HG02885 (cell line): Measurements from ENCODE around the gene C1QTNF7.

ENCODE experiments used
- ATAC-seq: cut with Tn5 transposase; IDR thresholded peaks from one replicate; pipeline ENCODE4 v1.9.1; 2021; ENCODE audit warnings: mild to moderate bottlenecking; ENCODE audit not compliant: unreplicated experiment, poor library complexity

Gene C1QTNF7, protein sequence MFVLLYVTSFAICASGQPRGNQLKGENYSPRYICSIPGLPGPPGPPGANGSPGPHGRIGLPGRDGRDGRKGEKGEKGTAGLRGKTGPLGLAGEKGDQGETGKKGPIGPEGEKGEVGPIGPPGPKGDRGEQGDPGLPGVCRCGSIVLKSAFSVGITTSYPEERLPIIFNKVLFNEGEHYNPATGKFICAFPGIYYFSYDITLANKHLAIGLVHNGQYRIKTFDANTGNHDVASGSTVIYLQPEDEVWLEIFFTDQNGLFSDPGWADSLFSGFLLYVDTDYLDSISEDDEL

DNA sequence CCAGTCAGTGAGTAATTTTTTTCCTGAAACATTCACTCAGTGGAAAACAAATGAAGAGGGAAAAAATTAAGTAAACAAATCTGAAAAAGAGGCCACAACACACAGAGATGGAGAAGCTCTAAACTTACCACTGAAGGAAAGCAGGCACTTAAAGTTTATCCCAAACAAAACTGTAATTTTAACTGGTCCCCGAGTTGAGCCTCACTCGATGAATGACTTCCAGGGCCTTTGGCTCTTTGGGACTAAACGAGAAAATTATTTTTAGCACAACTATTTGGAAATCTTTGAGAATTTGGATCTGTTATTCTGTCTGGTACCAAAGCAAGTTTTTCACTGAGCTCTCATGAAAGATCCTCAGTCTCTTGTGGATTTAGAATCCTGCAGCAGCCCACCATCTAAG is at the start of gene C1QTNF7:
TSS of gene C1QTNF7 (plus strand) at position 333 of the 400 bp plus-strand sequence. CDS start 7,711 bp downstream, outside the sequence.
- no peak for ATAC-seq

DNA sequence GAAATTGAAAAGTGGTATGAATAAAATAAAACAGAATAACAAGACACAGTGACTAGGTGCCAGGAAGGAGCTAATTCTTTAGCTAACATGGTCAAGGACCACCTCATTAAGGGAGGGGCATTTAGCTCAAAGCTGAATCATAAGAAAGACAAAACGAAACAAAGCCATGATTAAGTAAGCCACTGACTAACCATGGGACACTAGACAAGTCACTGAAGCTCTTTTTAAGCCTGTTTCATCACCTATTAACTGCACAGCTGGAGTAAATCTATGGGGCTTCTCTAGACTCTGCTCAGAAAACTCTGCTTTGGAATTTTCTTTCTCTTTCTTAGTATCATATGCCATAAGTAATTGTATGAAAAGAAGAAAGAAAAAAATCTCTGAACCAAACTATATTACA is 49.8 kb upstream of the C1QTNF7 start:
- ATAC-seq: no peak

DNA sequence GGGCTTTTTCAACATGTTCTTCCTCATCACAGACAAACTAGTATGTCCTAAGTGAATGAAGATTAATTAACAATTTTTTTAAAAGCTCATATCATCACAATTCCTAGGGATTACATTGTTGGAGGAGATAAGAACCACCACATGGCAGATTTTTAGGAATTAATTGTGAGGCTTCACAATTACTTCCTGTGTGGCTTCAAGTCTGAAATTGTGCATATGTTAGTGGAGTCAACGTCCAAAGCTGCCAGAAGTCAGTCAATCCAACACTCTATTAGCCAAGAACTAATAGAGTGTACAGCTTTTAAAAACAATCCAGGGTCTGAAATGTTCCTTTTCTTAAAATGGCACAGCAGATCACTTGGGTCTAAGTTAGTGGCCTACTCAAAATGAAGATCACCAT is 49.3 kb upstream of the C1QTNF7 start:
- no peak for ATAC-seq

DNA sequence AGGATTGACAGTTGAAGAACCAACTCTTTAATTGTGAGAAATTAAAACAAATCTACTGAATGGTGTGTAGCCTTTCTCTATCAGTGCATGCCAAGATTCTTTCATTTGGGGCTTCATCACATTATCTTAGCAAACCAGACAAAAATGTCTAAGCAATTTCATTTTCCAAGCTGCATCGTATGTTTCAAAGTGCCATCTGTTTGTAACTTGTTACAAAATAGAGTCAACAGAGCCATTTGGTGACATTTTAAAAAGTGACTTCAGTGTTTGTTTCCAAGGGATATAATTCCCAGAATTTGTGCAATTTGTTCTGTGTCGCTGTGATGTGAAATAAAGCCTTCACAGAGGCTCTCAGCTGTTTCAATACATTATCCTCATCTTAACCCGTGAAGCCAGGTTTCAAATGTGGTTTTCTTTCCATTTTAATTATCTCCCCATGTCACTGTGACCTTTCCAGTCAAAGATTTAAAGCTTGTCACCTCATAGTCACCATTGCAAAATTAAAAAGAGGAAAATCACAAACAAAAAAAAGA is 46.0 kb upstream of the C1QTNF7 start:
- no peak for ATAC-seq

DNA sequence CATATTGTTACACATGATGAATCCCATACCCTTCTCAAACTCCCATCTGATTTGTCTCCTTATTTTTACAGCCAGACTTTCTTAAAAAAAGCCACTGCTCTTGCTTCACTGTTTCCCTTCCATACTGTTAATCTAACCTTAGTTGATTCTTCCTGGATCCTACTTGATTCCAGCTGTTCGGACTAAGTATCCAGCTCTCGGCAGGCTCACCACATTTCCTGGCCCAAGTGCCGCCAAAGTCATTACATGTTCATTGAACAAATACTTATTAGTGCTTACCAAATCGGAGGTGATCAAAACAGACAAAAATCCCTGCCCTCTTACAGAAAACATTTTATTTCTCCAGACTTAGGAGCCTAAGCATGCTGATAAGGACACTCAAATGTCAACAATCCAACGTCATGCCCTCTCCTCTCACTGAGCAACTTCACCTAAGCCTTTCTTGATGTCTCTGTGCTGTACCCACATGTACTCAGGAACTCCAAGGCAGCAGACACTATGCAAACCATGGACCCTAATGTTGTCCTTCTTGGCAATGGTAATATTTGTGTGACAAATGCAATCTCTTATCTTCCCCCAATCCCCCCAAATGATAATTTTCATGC is 45.1 kb upstream of the C1QTNF7 start:
- no peak for ATAC-seq

DNA sequence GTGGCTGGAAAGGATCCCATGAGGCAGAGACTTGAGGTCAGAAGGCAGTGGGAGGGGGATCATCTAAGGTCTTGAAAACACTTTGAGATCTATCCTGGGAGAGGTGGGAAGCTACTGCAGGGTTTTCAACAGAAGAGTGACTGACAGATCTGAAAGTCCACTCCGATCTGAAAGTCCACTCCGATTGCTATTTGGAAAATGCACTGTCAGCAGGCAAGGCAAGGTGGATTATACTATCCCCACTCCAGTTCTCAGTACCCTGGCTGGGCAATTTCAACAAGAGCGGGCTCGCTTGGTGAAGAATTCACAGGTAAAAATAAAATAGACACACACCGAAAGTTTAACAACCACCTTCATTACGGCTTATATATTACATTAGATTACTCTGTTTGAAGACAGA is 42.3 kb upstream of the C1QTNF7 start:
- ATAC-seq: no peak

DNA sequence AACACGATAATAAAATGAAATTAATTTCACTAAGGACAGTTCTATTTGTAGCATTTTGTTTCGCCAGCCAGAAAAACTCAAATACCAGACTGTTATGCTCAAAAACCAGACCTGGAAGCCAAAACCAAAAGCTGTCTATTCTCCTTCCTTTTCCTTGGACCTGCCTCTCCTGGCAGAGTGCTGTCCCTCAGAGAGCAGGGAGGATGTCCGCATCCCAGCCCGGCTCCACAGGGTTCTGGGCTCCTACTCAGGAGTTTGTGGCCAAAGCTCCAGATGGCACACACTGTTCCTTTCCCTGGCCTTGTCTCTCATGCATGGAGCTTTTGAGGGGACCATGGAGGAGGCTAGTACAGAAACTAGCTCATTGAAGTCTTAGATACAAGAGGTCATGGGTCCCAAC is 41.9 kb upstream of the C1QTNF7 start:
- ATAC-seq: no peak

DNA sequence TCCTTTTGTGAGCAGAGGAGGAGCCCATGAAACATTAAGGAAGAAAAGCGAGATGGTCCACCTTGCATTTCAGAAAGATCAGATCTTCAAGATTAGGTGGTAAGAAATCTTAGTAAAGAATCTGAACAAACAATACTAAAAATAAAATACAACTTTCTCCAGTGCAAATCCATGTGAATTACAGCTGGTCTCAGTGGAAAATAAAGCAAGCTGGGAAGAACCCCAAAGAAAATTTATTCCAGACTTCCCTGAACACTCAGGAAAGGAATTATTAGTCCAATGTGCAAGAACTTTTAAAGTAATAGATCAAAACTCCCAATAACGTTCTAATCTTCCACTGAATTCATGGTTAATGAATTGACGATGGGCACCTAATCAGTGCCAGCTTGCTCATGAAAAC is 37.3 kb upstream of the C1QTNF7 start:
- no peak for ATAC-seq

DNA sequence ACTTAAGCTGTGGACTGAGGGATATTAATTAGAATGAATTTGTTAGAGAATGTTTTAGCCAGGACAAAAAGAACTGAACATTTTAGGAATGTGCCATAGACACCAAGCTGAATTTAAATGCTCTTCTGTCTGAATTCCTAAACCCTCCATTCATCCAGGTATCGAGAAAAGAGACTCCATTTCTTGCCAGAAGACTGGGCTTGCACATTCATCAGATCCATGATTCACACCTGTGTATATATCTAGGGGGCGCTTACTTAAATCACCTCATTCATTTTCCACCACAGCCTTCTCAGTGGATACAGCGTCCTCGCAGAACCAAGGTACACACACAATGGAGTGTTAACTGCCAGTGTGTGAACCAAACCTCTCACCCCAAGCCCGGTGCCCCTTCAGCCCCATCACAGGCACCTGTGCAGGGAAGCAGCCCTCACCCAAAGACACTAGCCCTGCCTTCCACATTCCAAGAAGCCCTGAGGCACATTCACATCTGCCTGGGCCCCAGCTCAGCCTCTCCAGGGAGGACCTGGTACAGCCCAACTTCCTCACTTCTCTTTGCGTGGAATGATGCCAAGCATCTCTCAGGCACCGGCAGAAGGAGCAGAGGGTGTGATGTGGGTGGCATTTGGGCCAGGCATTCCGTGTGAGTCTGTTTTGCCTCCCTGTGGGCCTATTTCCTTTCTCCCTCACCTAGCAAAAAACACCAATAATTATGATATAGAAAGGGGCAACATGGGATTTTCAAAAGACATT is 35.6 kb upstream of the C1QTNF7 start:
- no peak for ATAC-seq

DNA sequence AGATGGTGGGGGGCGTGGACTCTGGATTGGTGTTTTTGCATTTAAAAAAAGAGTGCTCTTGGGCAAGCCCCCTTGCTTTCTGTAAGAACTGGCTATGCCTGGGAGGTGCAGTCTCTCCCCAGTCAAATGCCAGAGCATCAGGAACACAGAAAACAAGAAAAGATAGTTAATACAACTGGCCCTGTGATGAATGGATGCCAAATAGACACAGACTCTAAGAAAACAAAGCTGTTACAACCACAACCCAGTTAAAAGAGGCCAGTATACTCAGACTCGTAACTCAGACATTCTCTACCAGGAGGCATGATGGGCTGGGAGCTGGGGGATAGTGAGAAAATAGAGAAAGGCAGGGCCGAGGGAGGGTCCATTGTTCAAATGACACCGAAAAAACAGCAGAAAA is 32.5 kb upstream of the C1QTNF7 start:
- no peak for ATAC-seq

DNA sequence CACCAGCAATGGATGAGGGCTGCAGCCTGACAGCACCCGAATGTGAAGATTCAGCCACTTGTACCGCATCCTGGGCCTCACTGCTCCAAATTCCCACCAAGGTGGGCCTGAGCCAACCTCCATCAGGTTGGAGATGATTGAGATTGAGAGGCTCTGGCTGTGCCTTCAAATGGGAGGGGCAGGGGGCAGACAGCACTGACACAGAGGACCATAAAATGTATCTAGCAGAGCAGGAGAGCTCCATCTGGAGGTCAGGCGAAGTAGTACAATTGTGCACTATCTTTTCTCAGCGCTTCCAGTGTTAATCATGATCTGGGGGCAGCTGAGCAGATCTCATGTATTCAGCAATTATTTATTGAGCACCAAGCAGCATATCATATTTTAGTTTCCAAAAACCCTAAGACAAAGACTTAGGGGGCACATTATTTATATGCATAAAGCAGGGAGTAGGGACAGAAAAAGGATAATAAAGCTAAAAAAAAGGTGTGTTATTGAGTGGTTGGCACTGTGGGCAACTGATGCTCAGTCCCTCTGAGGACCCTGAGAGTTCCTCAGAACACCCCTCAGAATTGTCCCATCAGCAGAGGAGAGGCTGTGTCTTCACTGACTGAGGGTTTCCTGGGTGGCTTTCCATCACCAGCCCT is 31.6 kb upstream of the C1QTNF7 start:
- ATAC-seq: peak; percentile 88

DNA sequence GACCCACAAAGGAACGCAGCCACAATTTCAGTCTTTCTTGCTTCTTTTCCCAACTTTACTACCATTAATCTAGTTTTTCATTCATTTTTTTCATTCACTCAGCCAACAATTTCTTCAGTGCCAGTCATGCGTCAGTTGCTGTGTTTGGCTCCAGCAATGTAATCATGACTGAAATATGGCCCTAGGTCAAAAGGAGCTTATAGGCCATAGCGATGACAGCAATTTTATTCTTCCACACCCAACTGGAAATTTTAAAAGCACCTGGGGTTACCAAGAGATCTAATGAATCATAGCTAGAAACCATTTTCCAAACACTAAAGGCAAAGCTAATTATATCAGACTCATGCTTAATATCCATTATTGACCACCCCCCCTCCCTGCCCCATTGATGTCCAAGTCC is 29.8 kb upstream of the C1QTNF7 start:
- ATAC-seq: no peak

DNA sequence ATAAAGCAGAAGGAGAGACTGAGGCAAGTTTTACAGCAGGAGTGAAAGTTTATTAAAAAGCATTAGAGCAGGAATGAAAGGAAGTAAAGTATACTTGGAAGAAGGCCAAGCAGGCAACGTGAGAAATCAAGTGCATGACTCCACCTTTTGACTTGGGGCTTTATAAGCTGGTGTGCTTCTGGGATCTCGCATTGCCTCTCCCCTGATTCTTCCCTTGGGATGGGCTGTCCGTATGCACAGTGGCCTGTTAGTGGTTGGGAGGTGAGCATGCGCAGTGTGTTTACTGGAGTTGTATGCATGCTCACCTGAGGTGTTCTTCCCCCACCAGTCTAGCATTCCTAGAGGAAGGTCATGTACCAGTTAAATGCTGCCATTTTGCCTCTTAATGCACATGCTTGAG is 29.1 kb upstream of the C1QTNF7 start:
- ATAC-seq: no peak

DNA sequence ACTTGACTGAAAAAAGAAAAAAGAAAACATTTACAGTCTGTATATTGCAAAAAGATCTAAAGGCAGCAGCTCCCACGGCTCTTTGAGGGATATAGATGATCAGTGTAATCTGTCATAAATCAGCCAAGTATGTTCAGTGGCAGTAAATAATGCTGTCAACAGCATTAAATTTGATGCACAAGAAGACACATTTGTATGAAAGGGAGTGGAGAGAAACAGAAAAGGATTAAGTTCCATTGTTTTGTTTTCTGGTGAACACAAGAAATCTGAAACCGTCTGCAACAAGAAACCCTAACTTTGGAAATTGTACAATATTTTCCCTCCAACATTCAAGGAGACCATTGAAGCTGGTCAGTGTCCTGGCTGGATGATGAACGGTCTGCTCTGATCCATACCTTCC is 27.6 kb upstream of the C1QTNF7 start:
- no peak for ATAC-seq

DNA sequence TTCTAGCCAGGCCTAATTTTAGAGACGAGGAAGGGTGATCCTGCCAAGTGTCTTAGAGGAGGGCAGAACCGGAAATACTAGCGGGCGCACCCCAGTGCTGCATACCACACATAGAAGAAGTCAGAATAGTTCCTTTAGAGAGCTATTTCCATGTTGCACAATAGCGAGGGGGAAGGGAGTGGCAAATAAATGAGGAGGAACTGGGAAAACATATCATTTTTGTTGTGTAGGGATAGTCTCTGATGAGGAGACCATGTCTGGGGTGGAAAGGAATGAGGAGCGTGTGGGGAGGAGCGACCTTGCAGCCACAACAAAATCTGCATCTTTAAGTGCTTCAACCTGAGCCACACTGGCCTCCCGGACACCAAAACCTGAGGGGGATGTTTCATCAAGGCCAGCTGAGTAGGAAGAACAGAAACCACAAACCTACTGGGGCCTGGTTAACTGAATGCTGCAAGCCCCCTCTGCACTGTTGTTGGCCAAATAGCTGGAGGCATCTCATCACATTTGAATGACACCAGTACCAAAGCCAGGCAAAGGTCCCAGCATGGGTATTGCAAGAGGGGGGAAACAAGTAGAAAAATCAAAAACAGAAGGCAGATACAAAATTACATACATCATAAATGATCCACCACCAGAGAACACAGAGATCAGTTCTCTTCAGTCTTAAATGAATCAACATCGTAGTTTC is 26.7 kb upstream of the C1QTNF7 start:
- peak; percentile 47 for ATAC-seq

DNA sequence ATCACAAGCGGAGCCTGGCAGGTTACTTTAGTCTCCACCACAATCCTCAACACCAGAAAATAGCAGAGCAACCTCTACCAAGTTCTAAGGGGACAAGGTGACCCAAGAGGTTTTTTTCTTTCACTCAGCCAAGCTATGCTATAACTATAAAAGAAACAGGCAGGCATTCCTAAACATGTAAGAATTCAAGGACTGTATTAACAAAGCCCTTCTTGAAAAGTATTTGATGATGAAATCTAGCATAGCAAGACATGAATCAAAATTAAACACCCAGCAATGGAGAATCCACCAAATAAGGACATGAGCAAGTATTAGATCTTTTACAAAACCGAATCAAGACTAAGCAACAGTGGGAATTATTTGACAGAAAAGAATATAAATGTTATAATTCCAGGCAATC is 25.7 kb upstream of the C1QTNF7 start:
- no peak for ATAC-seq

DNA sequence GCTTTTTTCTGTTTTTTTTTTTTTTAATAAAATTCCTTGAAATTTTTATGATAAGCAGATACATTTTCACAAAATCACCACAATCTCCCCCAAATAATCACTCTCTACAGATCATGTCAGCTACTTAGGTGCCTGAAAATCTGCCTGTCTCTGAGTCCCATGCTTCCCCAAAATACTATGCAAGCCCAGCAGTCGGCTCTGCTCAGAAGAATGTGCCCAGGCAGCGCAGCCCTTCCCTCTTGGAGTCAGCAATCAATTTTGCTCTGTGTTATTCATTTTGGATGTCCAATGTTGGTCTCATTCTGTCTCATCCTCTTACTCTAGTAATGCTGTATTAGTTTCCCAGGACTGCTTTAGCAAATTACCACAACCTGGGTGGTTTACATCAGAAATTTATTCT is 24.9 kb upstream of the C1QTNF7 start:
- no peak for ATAC-seq

DNA sequence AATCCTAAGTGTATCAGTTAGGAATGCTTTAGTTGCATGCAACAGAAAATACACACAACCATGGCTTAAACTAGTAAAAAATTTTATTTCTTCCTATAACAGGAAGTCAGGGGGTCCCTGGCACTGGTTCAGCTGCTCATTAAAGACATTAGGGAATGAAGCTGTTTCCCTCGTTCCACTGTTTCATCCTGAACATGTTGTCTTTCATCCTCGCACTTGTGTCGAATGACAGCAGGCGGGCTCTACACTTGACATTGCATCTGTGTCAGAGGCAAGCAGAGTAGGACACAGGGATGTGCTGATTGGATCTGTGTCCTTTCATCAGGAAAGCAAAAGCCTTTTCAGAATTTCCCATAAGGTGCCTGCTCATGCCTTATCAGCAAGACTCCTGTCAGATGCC is 22.8 kb upstream of the C1QTNF7 start:
- ATAC-seq: no peak

DNA sequence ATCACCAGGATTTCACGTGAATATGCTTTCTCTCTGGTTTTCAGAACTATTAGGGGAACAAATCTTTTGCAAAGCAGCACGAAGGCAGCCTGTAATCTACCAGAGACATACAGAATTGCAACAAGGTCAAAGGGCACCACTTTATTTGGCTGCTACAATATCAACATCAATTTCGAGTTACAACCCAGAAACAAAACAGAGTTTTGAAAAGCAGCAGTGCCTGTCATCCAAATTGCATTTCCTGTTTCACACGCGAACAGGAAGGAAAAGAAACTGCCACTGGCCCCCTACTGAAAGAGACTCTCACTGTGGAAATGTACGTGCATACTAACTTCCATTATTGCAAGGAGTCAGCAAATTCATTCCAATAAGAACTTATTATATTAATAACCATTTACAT is 17.1 kb upstream of the C1QTNF7 start:
- ATAC-seq: peak; percentile 71

DNA sequence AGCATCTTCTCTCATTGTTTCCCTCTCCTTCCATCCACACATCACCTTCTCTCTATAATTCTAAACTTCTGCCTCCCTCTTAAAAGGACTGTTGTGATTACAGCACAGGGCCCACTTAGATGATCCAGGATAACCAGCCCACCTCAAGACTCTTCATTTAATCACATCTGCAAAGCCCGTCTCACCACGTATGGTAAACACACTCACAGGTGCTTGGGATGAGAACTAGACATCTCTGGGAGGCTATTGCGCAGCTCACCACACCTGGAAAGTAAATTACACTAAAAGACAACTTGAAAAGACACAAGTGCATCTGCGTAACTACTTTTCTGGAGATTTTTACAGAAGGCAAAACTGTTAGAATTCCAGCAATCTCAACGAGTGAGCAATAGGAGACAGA is 15.4 kb upstream of the C1QTNF7 start:
- ATAC-seq: no peak
